H7 (cell line): Measurements from ENCODE around the gene CEP170B. TPM values are rescaled to one million over a fixed set of nuclear protein-coding genes. Genes with fewer than 3 reads are reported as not detected.
"Not testable (repeated sequence)": the region's sequence is repeated elsewhere in the genome, so short reads cannot be mapped to it uniquely, and the experiment has no call there.

ENCODE experiments used
- DNase-seq: peaks from one replicate; pipeline ENCODE4 v3.0.0; 2012
- H3K27me3 ChIP-seq: 2 replicates; pipeline ENCODE4 v1.6.0; 2011; ENCODE audit warnings: mild to moderate bottlenecking, low read length; ENCODE audit not compliant: control insufficient read depth, insufficient read depth
- H3K36me3 ChIP-seq: replicated peaks from 2 replicates; pipeline ENCODE4 v1.5.1; 2011; ENCODE audit warnings: low read length; ENCODE audit not compliant: control insufficient read depth, insufficient read depth
- H3K4me3 ChIP-seq: 2 replicates; pipeline ENCODE4 v1.5.1; 2011; ENCODE audit warnings: low read depth, mild to moderate bottlenecking, control low read depth, low read length, moderate library complexity; ENCODE audit not compliant: insufficient read depth
- total RNA-seq: library from RNA; depleted of rRNA; stranded (reverse); fragments of >200 nt; shearing (Covaris generic); gene quantifications from 2 replicates; pipeline ENCODE4 v1.2.3, GENCODE V29; 2014

CEP170B gene
- total RNA-seq, 1 experiment from 2014 or later = 20.8 TPM

- Histone ChIP-seq H3K27me3 (no peaks in the 10 kb centered on the region), H3K36me3 (peaks cover 4% of the 10 kb centered on the region), H3K4me3 (no peak overlapping the region)
- peak; percentile 73 for DNase-seq
Observed at GRCh38 chr14:104885031-104885972, 20.2 kb downstream of the CEP170B start.

DNA sequence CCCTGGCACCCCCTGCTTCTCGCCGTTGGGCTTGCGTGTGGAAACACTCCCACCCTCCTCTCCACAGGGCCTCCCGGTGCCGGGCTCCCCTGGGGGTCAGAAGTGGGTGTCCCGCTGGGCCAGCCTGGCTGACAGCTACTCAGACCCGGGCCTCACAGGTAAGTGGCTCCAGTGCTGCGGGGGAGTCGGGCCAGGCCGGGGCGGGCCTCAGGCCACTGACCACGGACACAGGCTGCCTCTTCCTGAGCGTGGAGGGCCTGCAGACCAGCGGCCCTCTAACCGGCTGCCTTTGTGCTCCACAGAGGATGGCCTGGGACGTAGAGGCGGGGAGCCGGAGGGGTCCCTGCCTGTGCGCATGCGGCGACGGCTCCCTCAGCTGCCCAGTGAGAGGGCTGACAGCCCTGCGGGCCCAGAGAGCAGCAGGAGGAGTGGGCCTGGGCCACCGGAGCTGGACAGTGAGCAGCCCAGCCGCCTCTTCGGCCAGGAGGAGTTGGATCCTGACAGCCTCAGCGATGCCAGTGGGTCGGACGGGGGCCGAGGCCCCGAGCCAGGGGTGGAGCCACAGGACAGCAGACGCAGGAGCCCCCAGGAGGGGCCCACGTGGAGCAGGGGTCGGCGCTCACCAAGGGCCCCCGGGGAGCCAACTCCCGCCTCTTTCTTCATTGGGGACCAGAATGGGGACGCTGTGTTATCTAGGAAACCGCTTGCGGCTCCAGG lies 21.1 kb downstream of the CEP170B start:
- Histone ChIP-seq H3K4me3 (no peak overlapping the region), H3K36me3 (no peaks in the 10 kb centered on the region; the same call in none of the 2 replicates), H3K27me3 (no peaks in the 10 kb centered on the region)
- DNase-seq = peak; percentile 72

GRCh38 chr14:104886690-104887622 lies 21.9 kb downstream of the CEP170B start:
- H3K36me3 ChIP-seq = no peaks in the 10 kb centered on the region; the same call in none of the 2 replicates
- peak; percentile 69 for DNase-seq

GRCh38 chr14:104887623-104888488 lies 22.8 kb downstream of the CEP170B start:
- H3K36me3 ChIP-seq = no peaks in the 10 kb centered on the region; the same call in none of the 2 replicates
- no peak overlapping the region for H3K4me3 ChIP-seq
- peak; percentile 43 for DNase-seq
- no peaks in the 10 kb centered on the region for H3K27me3 ChIP-seq

More at GRCh38 chr14:104886690-104887622, 21.9 kb downstream of the CEP170B start:
- H3K4me3 ChIP-seq = no peak overlapping the region
- no peaks in the 10 kb centered on the region for H3K27me3 ChIP-seq

DNA sequence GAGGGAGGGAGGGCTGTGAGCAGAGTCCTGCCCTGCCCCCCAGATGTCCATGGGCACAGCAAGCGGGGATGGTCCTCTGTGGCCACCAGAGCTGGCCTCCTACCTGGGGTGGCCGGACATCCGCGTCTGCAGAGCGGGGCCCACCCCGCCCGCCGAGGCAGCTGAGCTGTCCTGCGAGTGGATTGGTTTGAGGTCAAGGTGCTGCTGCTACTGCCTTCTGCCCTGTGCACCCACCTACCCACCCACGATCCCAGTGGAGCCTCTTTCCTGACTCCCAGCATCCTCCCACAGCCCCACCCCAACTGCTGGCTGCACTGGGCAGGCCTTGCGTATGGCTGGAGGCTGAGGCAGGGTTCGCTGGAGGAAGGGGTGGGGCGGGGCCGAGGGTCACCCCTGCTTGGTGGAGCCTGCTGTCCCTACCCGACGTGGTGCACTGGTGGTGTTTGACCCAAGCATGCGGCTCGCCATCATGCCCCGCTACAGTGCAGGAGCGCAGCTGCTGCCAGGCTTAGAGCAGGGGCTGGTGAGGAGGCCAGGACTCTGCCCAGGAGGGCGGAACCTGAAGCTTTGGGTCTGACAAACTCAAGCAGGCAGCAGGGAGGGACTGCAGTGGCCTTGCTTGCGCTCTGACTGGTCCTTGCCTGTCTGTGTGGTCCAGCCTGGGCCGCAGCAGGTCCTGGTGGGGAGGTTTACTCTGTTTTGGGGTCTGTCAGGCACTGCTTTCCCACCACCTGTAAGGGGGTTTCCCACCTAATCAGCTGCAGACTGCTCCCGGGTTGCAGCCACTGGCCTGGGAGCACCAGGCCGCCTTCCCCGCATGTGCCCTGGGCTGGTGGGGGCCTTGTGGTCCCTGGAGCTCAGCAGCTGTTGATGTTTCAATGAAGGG lies 23.7 kb downstream of the CEP170B start:
- peak; percentile 52 for DNase-seq
- Histone ChIP-seq H3K4me3 (no peak overlapping the region), H3K36me3 (no peaks in the 10 kb centered on the region; the same call in none of the 2 replicates), H3K27me3 (no peaks in the 10 kb centered on the region)

DNA sequence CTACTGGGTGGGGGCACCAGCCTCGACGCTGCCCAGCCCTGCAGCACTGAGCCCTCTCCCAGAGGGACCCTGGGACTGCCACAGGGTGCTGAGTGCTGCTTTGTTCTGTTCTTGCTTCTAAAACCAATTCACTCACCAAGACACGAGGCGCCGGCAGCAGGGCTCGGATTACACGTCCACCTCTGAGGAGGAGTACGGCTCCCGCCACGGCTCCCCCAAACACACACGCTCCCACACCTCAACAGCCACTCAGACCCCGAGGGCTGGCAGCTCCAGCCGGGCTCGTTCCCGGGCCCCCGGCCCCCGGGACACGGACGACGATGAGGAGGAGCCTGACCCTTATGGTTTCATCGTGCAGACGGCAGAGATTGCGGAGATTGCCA lies 24.3 kb downstream of the CEP170B start:
- no peak overlapping the region for H3K4me3 ChIP-seq
- no peaks in the 10 kb centered on the region for H3K27me3 ChIP-seq
- DNase-seq = peak; percentile 51
- no peaks in the 10 kb centered on the region; the same call in none of the 2 replicates for H3K36me3 ChIP-seq

DNA sequence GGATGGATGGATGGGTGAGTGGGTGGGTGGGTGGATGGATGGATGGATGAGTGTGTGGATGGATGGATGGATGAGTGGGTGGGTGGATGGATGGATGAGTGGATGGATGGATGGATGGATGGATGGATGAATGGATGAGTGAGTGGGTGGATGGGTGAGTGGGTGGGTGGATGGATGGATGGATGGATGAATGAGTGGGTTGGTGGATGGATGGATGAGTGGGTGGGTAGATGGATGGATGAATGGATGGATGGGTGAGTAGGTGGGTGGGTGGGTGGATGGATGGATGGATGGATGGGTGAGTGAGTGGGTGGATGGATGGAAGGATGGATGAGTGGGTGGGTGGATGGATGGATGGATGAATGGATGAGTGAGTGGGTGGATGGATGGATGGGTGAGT lies 25.2 kb downstream of the CEP170B start:
- DNase-seq, H3K4me3 ChIP-seq, H3K36me3 ChIP-seq, H3K27me3 ChIP-seq: not testable (repeated sequence)

DNA sequence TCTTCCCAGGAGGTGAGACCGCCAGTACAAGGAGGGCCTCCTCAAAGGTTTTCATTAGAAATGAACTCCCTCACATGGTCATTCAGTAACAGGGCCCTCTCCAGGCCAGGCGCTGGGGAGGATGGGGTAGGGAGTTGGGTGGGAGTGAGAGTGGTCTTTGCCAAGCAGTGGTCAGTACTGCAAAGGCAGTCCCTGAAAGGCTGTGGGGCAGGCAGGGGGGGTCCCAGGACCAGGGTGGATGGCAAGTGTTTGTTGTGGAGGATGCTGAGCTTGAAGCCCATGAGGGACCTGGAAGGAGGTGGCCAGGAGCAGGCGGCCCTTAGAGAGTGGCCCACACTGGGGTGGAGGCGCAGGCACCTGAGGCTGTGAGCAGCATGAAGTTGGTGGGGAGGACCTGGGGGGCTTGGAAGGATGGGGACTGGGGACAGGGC lies 26.1 kb downstream of the CEP170B start:
- no peak for DNase-seq
- H3K36me3 ChIP-seq = no peaks in the 10 kb centered on the region; the same call in none of the 2 replicates
- H3K4me3 ChIP-seq = no peak overlapping the region
- no peaks in the 10 kb centered on the region for H3K27me3 ChIP-seq

- Histone ChIP-seq H3K4me3 (no peak overlapping the region), H3K27me3 (no peaks in the 10 kb centered on the region), H3K36me3 (no peaks in the 10 kb centered on the region; the same call in 1 of the 2 replicates)
- DNase-seq = peak; percentile 62
Observed at GRCh38 chr14:104891664-104892530, 26.8 kb downstream of the CEP170B start.

GRCh38 chr14:104892531-104893434 lies 27.7 kb downstream of the CEP170B start:
- no peak overlapping the region for H3K4me3 ChIP-seq
- H3K27me3 ChIP-seq = no peaks in the 10 kb centered on the region
- H3K36me3 ChIP-seq = no peaks in the 10 kb centered on the region; the same call in 1 of the 2 replicates
- peak; percentile 66 for DNase-seq
